HEK293T (cell line): Measurements from ENCODE around the gene IGF2BP1.
"Not testable (repeated sequence)": the region's sequence is repeated elsewhere in the genome, so short reads cannot be mapped to it uniquely, and the experiment has no call there.

Experiments
- CTCF ChIA-PET: fragments of 350-600 bp; formaldehyde crosslinking; extraction: SDS; loops from one replicate; lab custom pipeline; 2021; ENCODE audit warnings: antibody characterized with exemption, inconsistent platforms; lab: Yijun Ruan, JAX
- POLR2A ChIA-PET: fragments of 350-600 bp; formaldehyde crosslinking; extraction: SDS; loops from one replicate; lab custom pipeline; 2020; ENCODE audit warnings: antibody characterized with exemption, inconsistent platforms; lab: Yijun Ruan, JAX
- DNase-seq: peaks from one replicate; pipeline ENCODE4 v3.0.0; 2012; ENCODE audit warnings: mixed read lengths; ENCODE audit errors: extremely low spot score
- ARNT ChIP-seq: fragments of 450-650 bp; IDR thresholded peaks from 2 replicates; pipeline ENCODE4 v1.6.1; 2017; ENCODE audit warnings: mild to moderate bottlenecking
- BHLHE40 ChIP-seq: fragments of 450-650 bp; IDR thresholded peaks from 2 replicates; pipeline ENCODE4 v1.6.1; 2016; ENCODE audit warnings: mild to moderate bottlenecking, moderate library complexity, borderline replicate concordance
- CTBP1 ChIP-seq: fragments of 450-650 bp; IDR thresholded peaks from 2 replicates; pipeline ENCODE4 v1.6.1; 2016; ENCODE audit warnings: borderline replicate concordance
- ELF4 ChIP-seq: fragments of 450-650 bp; IDR thresholded peaks from 2 replicates; pipeline ENCODE4 v1.6.1; 2017; ENCODE audit warnings: antibody characterized with exemption
- FOXA1 ChIP-seq: fragments of 450-650 bp; IDR thresholded peaks from 2 replicates; pipeline ENCODE4 v1.6.1; 2016; ENCODE audit warnings: mild to moderate bottlenecking
- FOXK2 ChIP-seq: fragments of 450-650 bp; IDR thresholded peaks from 2 replicates; pipeline ENCODE4 v1.6.1; 2016; ENCODE audit warnings: mild to moderate bottlenecking
- HDGF ChIP-seq: fragments of 450-650 bp; IDR thresholded peaks from 2 replicates; pipeline ENCODE4 v1.6.1; 2017; ENCODE audit warnings: antibody characterized with exemption, borderline replicate concordance
- L3MBTL2 ChIP-seq: fragments of 450-650 bp; conservative IDR thresholded peaks from 2 replicates; pipeline ENCODE4 v1.6.1; 2016; ENCODE audit warnings: mild to moderate bottlenecking
- LEF1 ChIP-seq: fragments of 450-650 bp; IDR thresholded peaks from 2 replicates; pipeline ENCODE4 v1.6.1; 2017; ENCODE audit warnings: mild to moderate bottlenecking, borderline replicate concordance
- NFRKB ChIP-seq: fragments of 450-650 bp; IDR thresholded peaks from 2 replicates; pipeline ENCODE4 v1.6.1; 2016; ENCODE audit warnings: mild to moderate bottlenecking, moderate library complexity
- PKNOX1 ChIP-seq: fragments of 450-650 bp; IDR thresholded peaks from 2 replicates; pipeline ENCODE4 v1.6.1; 2016
- SP1 ChIP-seq: fragments of 450-650 bp; IDR thresholded peaks from 2 replicates; pipeline ENCODE4 v1.6.1; 2017
- SUZ12 ChIP-seq: fragments of 450-650 bp; IDR thresholded peaks from 2 replicates; pipeline ENCODE4 v1.6.1; 2016; ENCODE audit warnings: mild to moderate bottlenecking
- TARDBP ChIP-seq: fragments of 450-650 bp; IDR thresholded peaks from 2 replicates; pipeline ENCODE4 v1.6.1; 2016
- ZNF384 ChIP-seq: fragments of 450-650 bp; IDR thresholded peaks from 2 replicates; pipeline ENCODE4 v1.6.1; 2016

IGF2BP1 gene

GRCh38 chr17:49022391-49022941, 25.3 kb downstream of the IGF2BP1 start:
- CTCF ChIA-PET = no interaction called here
- DNase-seq = no peak
- TF ChIP-seq BHLHE40 = no peak
- POLR2A ChIA-PET = interaction anchor here (1.3 kb wide), 1 partner anchor 78 kb away, joined by 6 read pairs; the partner anchor contains the start of gene SNF8

- CTCF ChIA-PET = interaction anchor here (0.6 to 0.7 kb wide), 2 partner anchors 12 to 74 kb away, joined by 3 read pairs; no protein-coding TSS in a partner anchor
- POLR2A ChIA-PET = no interaction called here
- no peak for DNase-seq
These were observed 27.3 kb downstream of the IGF2BP1 start for GRCh38 chr17:49024523-49024922.

DNA sequence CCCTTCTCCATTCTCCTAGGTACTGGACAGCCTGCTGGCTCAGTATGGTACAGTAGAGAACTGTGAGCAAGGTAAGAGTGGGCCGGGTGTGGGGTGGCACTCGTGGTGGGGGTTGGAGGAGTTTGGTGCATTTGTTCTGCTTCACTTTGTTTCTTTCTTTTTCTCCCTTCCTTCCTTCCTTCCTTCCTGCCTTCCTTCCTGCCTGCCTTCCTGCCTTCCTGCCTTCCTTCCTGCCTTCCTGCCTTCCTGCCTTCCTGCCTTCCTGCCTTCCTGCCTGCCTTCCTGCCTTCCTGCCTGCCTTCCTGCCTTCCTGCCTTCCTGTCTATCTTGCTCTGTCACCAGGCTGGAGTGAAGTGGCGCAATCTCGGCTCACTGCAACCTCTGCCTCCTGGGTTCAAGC, 29.3 kb downstream of the IGF2BP1 start:
- CTCF ChIA-PET, DNase-seq, POLR2A ChIA-PET: not testable (repeated sequence)

More at GRCh38 chr17:49024523-49024922, 27.3 kb downstream of the IGF2BP1 start:
- no peak for TF ChIP-seq SP1
- no peak for TF ChIP-seq PKNOX1
- TF ChIP-seq FOXA1 = no peak
- TF ChIP-seq TARDBP = no peak
- TF ChIP-seq HDGF = no peak
- no peak for TF ChIP-seq BHLHE40

GRCh38 chr17:49028271-49028670, 31.1 kb downstream of the IGF2BP1 start:
- TF ChIP-seq FOXK2 = no peak
- CTCF ChIA-PET = interaction anchor here (0.7 kb wide), 1 partner anchor 29 kb away, joined by 3 read pairs; no protein-coding TSS in a partner anchor
- POLR2A ChIA-PET = no interaction called here
- DNase-seq = no peak

DNA sequence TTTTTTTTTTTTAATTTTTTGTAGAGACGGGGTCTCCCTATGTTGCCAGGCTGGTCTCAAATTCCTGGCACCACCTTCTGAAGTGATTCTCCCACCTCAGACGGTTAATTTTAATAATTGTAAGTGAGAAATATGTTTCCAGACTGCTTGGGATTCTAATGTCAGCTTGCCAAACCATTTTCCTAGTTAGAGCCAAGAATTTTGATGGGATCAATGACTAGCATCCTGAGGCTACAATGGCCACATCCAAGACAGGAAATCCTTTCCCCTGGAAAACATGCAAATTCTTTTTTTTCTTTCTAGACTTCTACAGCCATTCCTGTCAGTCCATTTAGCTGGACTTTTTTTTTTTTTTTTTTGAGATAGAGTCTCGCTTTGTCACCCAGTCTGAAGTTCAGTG, 32.6 kb downstream of the IGF2BP1 start:
- TF ChIP-seq HDGF = no peak
- DNase-seq = no peak
- ChIA-PET POLR2A (interaction anchor here (1.0 to 4.3 kb wide), 4 partner anchors 33 to 301 kb away, joined by 3 to 25 read pairs (median 8); partner anchors contain the start of genes HOXB13, IGF2BP1 and SNF8), CTCF (interaction anchor here (0.6 to 1.1 kb wide), 5 partner anchors 8 to 445 kb away, joined by 3 to 13 read pairs (median 3); no protein-coding TSS in a partner anchor)

- ChIA-PET CTCF (interaction anchor here (0.6 to 2.1 kb wide), 21 partner anchors 12 to 1328 kb away, joined by 3 to 22 read pairs (median 4); no protein-coding TSS in a partner anchor), POLR2A (interaction anchor here (0.9 to 4.3 kb wide), 4 partner anchors 35 to 160 kb away, joined by 4 to 25 read pairs (median 5); partner anchors contain the start of genes IGF2BP1 and SNF8)
- no peak for TF ChIP-seq ELF4
- no peak for TF ChIP-seq NFRKB
- TF ChIP-seq PKNOX1 = no peak
- TF ChIP-seq SP1 = no peak
- no peak for TF ChIP-seq L3MBTL2
- TF ChIP-seq LEF1 = no peak
- no peak for TF ChIP-seq CTBP1
- TF ChIP-seq TARDBP = no peak
- no peak for TF ChIP-seq HDGF
- no peak for TF ChIP-seq SUZ12
- no peak for TF ChIP-seq ARNT
- no peak for TF ChIP-seq FOXA1
- TF ChIP-seq ZNF384 = no peak
- DNase-seq = peak; percentile 89
These were observed 35.1 kb downstream of the IGF2BP1 start for GRCh38 chr17:49031965-49032928.

DNA sequence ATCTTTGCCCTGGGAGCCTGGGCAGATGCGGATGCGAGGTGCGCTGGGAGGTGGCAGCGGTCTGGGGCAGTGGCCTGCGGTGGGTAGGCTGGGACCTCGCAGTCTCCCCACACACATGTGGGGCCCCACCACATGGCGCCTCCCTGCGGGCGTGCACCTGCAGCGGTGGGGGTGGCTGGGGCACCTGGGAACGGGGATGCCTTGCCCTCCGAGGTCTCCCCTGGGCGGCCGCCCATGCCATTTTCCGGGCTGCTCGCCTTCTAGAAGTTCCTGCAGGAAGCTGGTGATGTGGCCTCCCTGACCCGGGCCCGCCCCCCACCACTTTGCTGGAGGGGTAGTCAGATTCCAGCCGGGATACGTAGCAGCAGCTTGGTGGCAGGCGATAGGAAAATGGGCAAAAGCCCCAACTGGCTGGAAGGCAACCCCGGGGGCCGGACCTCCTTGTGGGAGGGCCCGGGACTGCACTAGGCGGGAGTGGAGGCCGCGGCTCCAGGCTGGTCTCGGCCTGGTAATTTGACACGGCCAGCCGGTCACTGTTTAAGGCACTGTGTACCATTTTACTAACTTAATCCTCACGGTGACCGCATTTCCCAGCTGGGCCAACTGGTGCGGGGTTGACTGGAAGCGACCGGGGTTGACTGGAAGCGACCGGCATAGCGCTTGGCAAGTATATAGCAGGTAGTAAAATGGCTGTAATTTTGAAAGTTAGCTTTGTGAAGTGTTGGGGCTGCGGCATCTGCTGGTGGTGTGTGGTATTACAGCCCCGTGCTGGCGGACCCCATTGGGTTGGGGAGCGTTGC, 38.5 kb downstream of the IGF2BP1 start:
- CTCF ChIA-PET = interaction anchor here (1.1 kb wide), 1 partner anchor 77 kb away, joined by 4 read pairs; no protein-coding TSS in a partner anchor
- peak; percentile 42 for DNase-seq
- TF ChIP-seq LEF1 (no peak), FOXK2 (no peak), L3MBTL2 (no peak), SP1 (no peak), NFRKB (no peak), SUZ12 (no peak), CTBP1 (no peak), FOXA1 (no peak), ARNT (no peak), TARDBP (no peak), HDGF (no peak), BHLHE40 (no peak), ELF4 (no peak)
- POLR2A ChIA-PET = interaction anchor here (0.9 to 1.0 kb wide), 2 partner anchors 91 to 143 kb away, joined by 3 read pairs; partner anchors contain the start of genes ATP5MC1 and SNF8
